Prostate gland (tissue), 2 donors: ENCODE results near the gene UBALD2. TPM values are rescaled to one million over a fixed set of nuclear protein-coding genes. Genes with fewer than 3 reads are reported as not detected.
A peak's percentile ranks its signal among the peaks of the same experiment; 100 is the strongest.

ENCODE experiments used
- DNase-seq: peaks from one replicate; pipeline ENCODE4 v3.0.0-alpha.2; 2019; ENCODE audit warnings: low spot score
- H3K27ac ChIP-seq, 2 donors: fragments of 200-600 bp; sonication (generic); 2 replicates each; pipeline ENCODE4 v1.5.1; 2017 to 2019
- H3K27me3 ChIP-seq: fragments of 200-600 bp; sonication (generic); replicated peaks from 2 replicates; pipeline ENCODE4 v1.5.1; 2019; ENCODE audit not compliant: insufficient read depth
- H3K36me3 ChIP-seq, 2 donors: fragments of 200-600 bp; sonication (generic); 1 replicate in 1 of 2; 2 replicates in 1 of 2; pipeline versions ENCODE4 v1.5.1 to v1.8.1; 2017 to 2019
- H3K4me1 ChIP-seq: fragments of 200-600 bp; sonication (generic); replicated peaks from 2 replicates; pipeline ENCODE4 v1.5.1; 2019
- H3K4me3 ChIP-seq, 2 donors: fragments of 200-600 bp; sonication (generic); 2 replicates each; pipeline ENCODE4 v1.5.1; 2017 to 2019
- H3K9me3 ChIP-seq: fragments of 200-600 bp; sonication (generic); 2 replicates; pipeline ENCODE4 v1.5.1; 2017
- POLR2A ChIP-seq: fragments of 450-650 bp; IDR thresholded peaks from one replicate; pipeline ENCODE4 v1.6.1; 2016; ENCODE audit warnings: antibody characterized with exemption, mild to moderate bottlenecking
- POLR2AphosphoS5 ChIP-seq: sonication (generic); formaldehyde crosslinking; IDR thresholded peaks from one replicate; pipeline ENCODE4 v1.6.1; 2017; ENCODE audit warnings: antibody characterized with exemption
- WGBS: methylation state at CpG from one replicate; pipeline ENCODE4 v1.1.5; 2018; 5-methylcytosine and 5-hydroxymethylcytosine counted together
- intact Hi-C: fragments of 100-400 bp; cut with DNase I; formaldehyde crosslinking; loops from one replicate; pipeline ENCODE4 v1.14.2; 2022
- total RNA-seq, 2 donors: library from RNA; depleted of rRNA; stranded (reverse); fragments of >200 nt; gene quantifications; one replicate each; pipeline ENCODE4 v1.1.0, GENCODE V29; 2016
- TF ChIP-seq, protein P1 (sequence below), 4 experiments: fragments of 200-600 bp in 2 of 4; fragments of 450-650 bp in 2 of 4; sonication (generic) in 2 of 4; IDR thresholded peaks; 1 replicate in 3 of 4; 2 replicates in 1 of 4; pipeline ENCODE4 v1.5.1; 2016 to 2019; ENCODE audit warnings: antibody characterized with exemption in 4 of 4, mild to moderate bottlenecking in 2 of 4, moderate library complexity in 2 of 4

The UBALD2 gene
- total RNA-seq, 2 donors from 2014 or later = 19.4 to 19.7 TPM

DNA sequence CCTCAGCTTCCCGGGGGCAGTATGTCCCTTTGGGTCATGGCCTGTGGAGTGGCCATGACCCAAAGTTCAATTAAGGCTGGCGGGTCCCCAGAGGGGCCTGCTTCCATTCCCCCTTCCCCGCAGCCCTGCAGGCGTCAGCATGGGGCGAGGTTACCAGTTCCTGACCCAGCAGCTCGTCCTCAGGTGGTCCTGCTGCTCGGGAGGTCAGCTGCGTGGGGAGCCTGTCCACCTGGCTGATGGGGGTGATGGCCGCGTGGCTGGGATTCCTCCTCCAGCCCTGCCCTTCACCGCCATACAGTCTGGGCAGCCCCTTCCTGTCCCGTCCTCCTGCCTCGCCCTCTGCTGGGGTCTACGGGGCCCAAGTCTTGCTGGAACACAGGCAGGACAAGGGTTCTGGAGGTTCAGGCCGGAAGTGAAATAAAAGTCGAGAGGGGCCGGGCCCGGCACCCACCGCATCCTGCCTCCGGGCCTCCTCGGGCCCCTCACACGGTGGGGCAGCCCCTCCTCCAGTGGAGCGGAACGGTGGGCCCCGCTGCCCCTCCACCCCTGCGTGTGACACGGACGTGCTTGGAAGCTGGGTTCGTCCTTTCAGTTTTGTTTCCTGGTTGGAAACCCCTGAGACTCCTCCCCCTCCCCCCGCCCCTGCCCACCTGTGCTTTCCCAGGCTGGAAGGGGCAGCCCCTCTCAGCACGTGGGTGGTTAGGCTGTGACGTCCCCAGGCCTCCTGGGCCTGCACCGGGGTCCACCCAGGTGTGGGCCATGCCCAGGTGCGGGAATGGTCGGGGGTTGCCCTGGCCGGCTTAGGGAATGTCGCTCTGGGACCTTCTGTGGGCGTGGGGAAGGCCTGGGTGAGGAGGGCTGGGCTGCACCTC lies 6.8 kb downstream of the UBALD2 start:
- Histone ChIP-seq H3K9me3 (no peaks in the 10 kb centered on the region), H3K4me1 (peaks cover 29% of the 10 kb centered on the region), H3K27me3 (no peaks in the 10 kb centered on the region), H3K4me3 (peak overlapping the region; percentile 24 to 36), H3K36me3 (no peaks in the 10 kb centered on the region), H3K27ac (peak overlapping the region; percentile 73)
- intact Hi-C loops = loop anchor here (10.0 kb wide), 1 partner anchor 257 kb away; no protein-coding TSS in a partner anchor
- DNase-seq = no peak
- TF ChIP-seq, protein P1, sequence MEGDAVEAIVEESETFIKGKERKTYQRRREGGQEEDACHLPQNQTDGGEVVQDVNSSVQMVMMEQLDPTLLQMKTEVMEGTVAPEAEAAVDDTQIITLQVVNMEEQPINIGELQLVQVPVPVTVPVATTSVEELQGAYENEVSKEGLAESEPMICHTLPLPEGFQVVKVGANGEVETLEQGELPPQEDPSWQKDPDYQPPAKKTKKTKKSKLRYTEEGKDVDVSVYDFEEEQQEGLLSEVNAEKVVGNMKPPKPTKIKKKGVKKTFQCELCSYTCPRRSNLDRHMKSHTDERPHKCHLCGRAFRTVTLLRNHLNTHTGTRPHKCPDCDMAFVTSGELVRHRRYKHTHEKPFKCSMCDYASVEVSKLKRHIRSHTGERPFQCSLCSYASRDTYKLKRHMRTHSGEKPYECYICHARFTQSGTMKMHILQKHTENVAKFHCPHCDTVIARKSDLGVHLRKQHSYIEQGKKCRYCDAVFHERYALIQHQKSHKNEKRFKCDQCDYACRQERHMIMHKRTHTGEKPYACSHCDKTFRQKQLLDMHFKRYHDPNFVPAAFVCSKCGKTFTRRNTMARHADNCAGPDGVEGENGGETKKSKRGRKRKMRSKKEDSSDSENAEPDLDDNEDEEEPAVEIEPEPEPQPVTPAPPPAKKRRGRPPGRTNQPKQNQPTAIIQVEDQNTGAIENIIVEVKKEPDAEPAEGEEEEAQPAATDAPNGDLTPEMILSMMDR (IDR thresholded peaks at IDR 0.05) = no peak
- TF ChIP-seq POLR2AphosphoS5 = peak; percentile 1
- peak; percentile 48 for TF ChIP-seq POLR2A
- WGBS = 14% methylated on average over 38 of the region's 38 CpGs

DNA sequence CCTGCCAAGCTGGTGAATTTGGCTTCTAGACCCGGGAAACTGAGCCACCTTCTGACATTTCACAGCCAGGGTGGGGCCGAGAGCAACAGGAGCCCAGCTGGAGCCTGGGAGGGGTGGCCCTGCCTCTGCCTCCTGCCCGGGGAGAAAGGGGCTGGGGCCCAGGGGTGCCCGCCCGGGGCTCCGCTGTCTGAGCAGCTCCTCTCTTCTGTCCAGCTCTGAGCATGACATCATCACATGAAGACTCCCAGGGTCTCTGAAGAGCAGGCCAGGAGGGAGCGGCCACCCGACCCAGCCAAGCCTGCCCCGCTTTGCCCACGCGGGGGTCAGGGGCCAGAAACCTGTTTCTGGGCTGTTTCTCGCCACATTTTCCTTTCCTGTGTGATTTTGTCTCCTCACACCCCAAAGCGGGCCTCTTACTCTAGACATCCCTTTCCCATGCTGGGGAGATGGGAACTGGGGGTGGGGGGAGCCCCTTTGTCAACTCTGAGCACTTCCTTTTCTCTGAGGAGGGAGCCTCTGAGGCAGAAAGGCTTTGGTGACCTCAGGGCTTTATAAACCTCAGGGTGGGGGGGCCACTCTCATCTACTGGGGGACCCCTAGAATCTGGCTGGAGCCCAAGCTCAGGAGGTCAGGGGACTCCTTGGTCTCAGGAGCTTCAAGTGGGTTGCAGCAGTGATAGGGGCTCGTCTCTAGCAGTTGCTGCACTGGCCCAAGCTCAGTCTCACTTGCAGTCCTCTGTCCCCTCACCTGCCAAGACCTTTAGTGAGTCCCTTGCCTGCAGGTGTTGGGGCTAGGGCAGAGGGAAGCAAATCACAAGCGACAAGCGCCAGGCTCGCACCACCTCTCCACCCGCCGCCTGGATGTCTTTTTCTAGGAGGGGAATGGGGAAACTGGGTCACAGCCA lies 7.6 kb downstream of the UBALD2 start:
- Histone ChIP-seq H3K4me1 (peaks cover 23% of the 10 kb centered on the region), H3K9me3 (no peaks in the 10 kb centered on the region), H3K4me3 (peak overlapping the region; percentile 24 to 36), H3K36me3 (no peaks in the 10 kb centered on the region), H3K27ac (peak overlapping the region; percentile 73), H3K27me3 (no peaks in the 10 kb centered on the region)
- WGBS = 62% methylated on average over 18 of the region's 19 CpGs
- intact Hi-C loops = loop anchor here (10.0 kb wide), 1 partner anchor 258 kb away; no protein-coding TSS in a partner anchor
- TF ChIP-seq, protein P1 (IDR thresholded peaks at IDR 0.05) = no peak
- no peak for TF ChIP-seq POLR2AphosphoS5
- no peak for TF ChIP-seq POLR2A
- no peak for DNase-seq

DNA sequence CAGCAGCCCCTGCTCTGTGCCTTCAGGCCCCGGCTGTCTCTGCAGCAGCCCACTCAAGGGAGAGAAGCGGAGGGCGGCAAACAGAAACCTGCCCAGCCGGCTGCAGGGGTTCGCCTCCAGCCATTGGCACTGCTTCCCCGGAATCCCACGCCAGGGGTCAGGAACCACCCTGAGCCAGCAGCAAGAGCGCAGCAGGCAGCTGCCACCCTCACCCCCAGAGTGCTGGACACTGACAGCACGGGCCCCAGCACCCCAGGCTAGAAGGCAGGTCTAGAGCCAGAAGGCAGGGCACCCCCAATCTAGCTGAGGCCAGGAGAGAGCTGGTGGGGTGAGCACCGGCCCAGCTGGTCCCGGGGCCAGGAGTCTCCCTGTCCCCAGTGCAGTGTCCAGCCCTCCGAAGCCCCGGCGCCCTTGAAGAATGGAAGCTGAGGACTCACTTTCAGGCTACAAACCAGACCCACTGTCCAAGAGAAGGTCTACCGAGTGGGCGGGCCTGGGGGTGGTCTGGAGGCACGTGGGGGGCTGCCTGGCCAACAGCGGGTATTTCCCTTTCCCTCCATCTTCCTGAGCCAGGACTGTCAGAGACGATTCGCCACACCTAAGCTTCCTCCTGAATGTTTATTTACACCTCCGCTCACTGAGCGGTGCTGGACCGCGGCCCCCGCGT lies 8.4 kb downstream of the UBALD2 start:
- intact Hi-C loops = loop anchor here (10.0 kb wide), 1 partner anchor 259 kb away; no protein-coding TSS in a partner anchor
- H3K27ac ChIP-seq = peak overlapping the region in 1 of 2 donors; percentile 73
- WGBS = 46% methylated on average over 24 of the region's 26 CpGs
- no peaks in the 10 kb centered on the region for H3K9me3 ChIP-seq
- H3K36me3 ChIP-seq = no peaks in the 10 kb centered on the region
- H3K4me1 ChIP-seq = peaks cover 16% of the 10 kb centered on the region
- H3K4me3 ChIP-seq = no peak overlapping the region
- no peaks in the 10 kb centered on the region for H3K27me3 ChIP-seq
- TF ChIP-seq, protein P1 (IDR thresholded peaks at IDR 0.05) = no peak
- TF ChIP-seq POLR2AphosphoS5 (no peak), POLR2A (no peak)
- no peak for DNase-seq

DNA sequence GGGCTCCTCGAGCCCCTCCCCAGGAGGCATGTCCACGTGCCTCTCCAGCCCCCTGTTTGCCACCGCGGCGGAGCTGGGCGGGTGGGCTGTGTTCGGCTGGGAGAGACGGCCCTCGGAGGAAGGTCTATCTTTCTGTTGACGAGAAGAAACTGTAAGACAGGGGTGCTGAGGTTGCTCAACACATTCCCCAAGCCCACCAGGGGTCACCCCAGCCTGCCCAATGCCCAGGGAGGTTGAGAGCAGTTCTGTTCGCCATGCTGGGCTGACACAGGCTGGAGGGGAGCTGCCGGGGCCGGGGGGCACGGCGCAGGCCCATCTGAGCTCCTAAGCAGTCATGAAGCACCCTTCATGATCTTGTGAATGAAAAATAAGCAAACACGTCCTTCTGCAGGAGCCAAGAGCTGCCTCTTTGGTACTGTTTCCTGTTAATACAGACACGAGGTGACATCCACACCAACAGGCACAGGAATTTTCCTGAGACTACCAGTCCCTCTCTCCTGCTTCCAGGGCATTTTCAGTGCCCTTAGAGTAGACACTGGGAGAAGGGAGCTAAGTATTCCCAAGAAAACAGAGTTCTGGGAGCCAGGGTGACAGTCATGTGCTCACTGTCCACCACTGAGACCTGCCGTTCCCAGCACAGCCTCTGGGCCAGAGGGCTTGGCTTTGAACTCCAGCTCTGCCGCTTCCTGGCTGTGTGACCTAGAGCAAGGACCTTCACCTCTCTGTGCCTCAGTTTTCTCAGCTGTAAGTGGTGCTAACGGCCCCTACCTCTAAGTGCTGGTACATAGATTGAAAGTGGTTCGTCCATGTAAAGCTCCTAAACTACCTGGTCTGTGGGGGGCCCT lies 9.2 kb downstream of the UBALD2 start:
- DNase-seq = no peak
- H3K36me3 ChIP-seq = no peaks in the 10 kb centered on the region
- peak overlapping the region in 1 of 2 donors; percentile 38 for H3K27ac ChIP-seq
- no peaks in the 10 kb centered on the region for H3K9me3 ChIP-seq
- H3K4me3 ChIP-seq = no peak overlapping the region
- no peaks in the 10 kb centered on the region for H3K27me3 ChIP-seq
- TF ChIP-seq POLR2AphosphoS5 (no peak), POLR2A (no peak)
- TF ChIP-seq, protein P1 (IDR thresholded peaks at IDR 0.05) = no peak
- peaks cover 18% of the 10 kb centered on the region for H3K4me1 ChIP-seq
- intact Hi-C loops = loop anchor here (10.0 kb wide), 1 partner anchor 260 kb away; no protein-coding TSS in a partner anchor
- 70% methylated on average over 17 of the region's 21 CpGs for WGBS
